Measurements from ENCODE around the gene POLR2A.
A peak's percentile ranks its signal among the peaks of the same experiment; 100 is the strongest.

DNA sequence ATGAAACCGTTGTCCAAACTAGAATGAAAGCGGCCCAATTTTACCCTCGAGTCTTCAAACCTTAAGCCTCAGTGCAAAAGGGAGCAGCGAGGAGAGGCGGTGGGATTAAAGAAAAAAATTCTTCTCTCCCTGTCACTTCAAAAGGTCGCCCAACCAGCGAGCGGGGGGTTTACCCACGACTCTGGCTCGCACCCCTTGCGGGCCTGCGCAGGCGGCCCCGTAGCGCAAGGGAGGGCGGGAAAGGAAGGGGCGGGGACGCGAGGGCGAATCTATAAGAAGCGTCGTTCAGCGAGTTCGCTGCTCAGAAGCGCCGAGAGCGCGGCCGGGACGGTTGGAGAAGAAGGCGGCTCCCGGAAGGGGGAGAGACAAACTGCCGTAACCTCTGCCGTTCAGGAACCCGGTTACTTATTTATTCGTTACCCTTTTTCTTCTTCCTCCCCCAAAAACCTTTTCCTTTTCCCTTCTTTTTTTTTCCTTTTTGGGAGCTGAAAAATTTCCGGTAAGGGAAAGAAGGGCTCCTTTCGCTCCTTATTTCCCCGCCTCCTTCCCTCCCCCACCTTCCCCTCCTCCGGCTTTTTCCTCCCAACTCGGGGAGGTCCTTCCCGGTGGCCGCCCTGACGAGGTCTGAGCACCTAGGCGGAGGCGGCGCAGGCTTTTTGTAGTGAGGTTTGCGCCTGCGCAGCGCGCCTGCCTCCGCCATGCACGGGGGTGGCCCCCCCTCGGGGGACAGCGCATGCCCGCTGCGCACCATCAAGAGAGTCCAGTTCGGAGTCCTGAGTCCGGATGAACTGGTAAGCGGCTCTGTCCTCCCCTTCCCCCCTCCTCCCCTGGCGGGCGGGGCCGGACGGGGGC lies at the start of gene POLR2A:
- TF ChIP-seq POLR2A (IDR thresholded peaks at IDR 0.05; ENCODE audit: low read length) (peak; percentile 100), GATA1 (IDR thresholded peaks at IDR 0.05; ENCODE audit: low read depth, low read length) (no peak)

Data from erythroblast (primary cell).